Activated CD4-positive, alpha-beta T cell treated with anti-CD3 and anti-CD28 coated beads, Interleukin-2, amount 50 U/mL, for 4 hours (primary cell): ENCODE data around the gene CDH23.
A peak's percentile ranks its signal among the peaks of the same experiment; 100 is the strongest.

ENCODE experiments used
- DNase-seq, 2 experiments: peaks; one replicate each; pipeline ENCODE4 v3.0.0-alpha.2; 2020

The CDH23 gene

GRCh38 chr10:71677261-71677660, 280.5 kb downstream of the CDH23 start:
- DNase-seq = no peak

GRCh38 chr10:71678057-71678805, 281.5 kb downstream of the CDH23 start:
- DNase-seq = no peak

GRCh38 chr10:71679425-71679824, 282.7 kb downstream of the CDH23 start:
- DNase-seq = no peak

GRCh38 chr10:71681977-71682376, 285.3 kb downstream of the CDH23 start:
- no peak for DNase-seq

DNA sequence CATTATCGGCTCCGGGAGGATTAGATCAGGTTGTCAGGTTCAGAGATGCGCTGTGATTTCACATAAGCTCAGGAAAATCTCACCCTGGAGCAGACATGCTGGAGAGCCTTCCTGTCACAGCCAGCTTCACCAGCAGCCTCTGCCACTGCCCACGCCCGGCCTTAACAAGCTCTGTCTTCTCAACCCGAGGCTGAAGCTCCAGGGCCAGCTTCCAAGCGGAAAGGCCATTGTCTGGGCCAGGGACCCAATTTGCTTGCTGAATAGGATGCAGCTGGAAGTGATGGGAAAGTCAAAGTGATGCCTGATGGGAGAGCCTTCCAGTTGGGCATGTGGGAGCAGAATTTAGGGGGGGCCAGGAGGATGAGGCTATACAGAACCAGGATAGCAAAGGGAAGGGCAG, 286.6 kb downstream of the CDH23 start:
- no peak for DNase-seq

- DNase-seq = no peak
Observed at GRCh38 chr10:71684356-71685173, 287.8 kb downstream of the CDH23 start.

- no peak for DNase-seq
Observed at GRCh38 chr10:71685554-71686232, 289.0 kb downstream of the CDH23 start.

DNA sequence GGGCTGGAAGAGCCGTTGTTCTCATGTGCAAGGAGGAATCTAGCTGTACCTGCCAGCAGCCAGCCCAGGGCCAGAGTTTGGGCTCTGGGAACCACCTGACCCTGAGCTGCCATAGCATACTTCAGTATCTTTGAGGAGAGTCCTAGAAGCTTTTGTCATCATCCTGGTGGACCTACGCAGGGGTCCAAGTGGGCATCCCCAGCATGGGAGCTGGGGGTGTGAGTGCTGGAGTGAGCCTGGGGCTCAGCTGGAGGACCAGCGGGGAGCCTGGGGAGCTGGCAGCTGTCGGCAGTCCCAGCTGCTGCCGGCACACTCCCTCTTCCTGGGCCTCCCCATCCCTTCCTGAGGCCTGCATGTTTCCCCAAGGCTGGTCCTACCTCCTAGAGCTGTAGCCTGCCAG, 290.4 kb downstream of the CDH23 start:
- DNase-seq = no peak

GRCh38 chr10:71687480-71687879, 290.8 kb downstream of the CDH23 start:
- DNase-seq = no peak

DNA sequence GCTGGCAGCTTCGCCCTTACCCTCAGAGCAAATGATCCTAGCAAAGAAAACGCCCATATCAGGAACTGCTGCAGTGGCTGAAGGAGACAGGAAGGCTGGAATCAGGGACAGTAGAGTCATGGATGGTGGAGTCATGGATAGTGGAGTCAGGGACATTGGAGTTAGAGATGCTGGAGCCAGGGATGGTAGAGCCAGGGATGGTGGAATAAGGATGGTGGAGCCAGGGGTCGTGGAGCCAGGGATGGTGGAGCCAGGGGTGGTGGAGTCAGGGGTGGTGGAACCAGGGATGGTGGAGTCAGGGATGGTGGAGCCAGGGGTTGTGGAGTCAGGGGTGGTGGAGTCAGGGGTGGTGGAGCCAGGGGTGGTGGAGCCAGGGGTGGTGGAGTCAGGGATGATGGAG, 291.5 kb downstream of the CDH23 start:
- DNase-seq = no peak

- no peak for DNase-seq
Observed at GRCh38 chr10:71690094-71690720, 293.5 kb downstream of the CDH23 start.

DNA sequence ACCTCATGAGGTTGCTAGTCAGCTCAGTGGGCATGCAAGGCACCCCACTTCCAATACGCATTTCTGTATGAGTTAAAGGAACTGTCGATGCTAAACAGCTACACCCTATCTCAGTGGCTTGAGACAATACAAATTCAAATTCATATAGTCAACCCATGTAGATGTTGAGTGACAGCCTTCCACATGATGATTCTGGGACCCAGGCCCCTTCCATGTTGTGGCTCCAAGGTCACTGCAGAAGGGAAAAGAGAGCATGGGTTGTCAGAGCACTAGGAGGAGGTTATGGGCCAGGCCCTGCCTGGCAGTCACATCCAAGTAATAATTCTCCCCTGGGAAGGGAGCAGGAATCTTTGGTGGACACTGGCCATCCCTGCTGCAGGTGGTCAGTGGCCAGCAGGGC, 294.7 kb downstream of the CDH23 start:
- DNase-seq = no peak

DNA sequence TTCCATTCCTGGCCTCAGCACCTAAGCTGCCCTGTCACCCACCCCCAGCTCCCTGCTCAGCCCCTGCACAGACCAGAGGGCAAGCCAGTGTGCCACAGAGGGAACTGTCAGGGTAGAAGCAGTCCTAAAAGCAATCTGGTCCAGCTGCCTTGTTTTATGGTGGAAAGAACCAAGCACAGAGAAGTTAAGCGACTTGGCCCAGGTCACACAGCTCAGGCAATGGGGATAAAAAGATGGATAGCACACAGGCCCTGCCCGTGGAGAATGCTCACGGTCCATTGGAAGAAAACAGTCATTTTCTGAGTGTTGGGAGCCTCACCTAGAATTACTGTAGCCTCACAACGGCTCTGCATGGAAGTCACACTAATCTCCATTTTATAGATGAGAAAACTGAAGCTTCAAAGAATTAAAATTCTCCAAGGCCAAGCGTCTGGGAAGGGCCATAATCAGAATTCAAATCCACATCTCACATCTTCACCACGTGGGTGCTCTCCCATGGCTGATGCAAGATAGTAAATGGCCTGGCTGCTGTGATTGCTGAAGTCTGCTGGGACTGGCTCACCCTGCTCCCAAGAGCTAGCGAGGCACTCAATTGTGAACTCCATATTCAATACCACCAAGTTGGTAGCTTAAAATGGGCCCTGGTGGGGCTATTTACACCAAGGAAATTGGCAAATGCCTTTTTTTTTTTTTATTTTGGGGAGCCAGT, 296.0 kb downstream of the CDH23 start:
- no peak for DNase-seq

DNA sequence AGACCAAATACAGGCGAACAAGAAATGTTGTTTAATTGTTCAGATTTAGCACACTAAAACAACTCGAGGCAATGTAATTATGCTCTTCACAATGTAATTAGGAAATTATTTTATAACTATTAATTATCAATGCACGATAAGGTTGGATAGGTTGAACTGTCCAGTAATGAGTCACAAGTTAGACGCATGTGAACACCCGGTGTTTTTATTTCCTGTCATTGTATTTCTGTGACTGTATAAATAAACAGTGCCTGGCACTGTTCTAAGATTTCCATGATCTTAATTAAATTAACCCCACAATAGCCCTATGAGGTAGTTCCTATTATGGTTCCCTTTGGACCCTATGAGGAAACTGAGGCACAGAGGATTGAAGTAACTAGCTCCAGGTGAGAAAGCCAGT, 296.7 kb downstream of the CDH23 start:
- no peak for DNase-seq

- DNase-seq = no peak
Observed at GRCh38 chr10:71694039-71694501, 297.4 kb downstream of the CDH23 start.

DNA sequence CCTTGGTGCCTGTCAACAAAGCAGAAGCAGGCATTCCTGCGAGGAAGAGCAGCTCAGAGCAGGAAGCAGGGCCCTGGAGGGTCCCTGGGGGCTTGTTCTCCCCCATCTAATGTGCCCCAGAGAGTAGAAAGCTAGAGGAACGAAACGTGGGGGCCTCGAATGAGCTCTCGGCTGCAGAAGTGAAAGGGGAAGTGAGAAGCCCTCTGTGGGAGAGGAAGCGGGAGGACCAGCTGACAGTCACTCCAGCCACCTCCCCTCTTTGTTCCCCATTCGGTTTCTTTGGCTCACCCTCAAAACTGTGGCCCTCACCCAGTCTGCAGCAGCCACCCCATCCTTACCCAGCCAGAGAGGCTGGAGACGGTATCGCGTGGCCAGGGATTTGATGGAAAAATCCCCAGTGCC, 297.8 kb downstream of the CDH23 start:
- DNase-seq = peak in 1 of 2 experiments; percentile 12

- no peak for DNase-seq
Observed at GRCh38 chr10:71695502-71696476, 299.1 kb downstream of the CDH23 start.

GRCh38 chr10:71696628-71697326, 300.1 kb downstream of the CDH23 start:
- peak; percentile 65 to 68 for DNase-seq

DNA sequence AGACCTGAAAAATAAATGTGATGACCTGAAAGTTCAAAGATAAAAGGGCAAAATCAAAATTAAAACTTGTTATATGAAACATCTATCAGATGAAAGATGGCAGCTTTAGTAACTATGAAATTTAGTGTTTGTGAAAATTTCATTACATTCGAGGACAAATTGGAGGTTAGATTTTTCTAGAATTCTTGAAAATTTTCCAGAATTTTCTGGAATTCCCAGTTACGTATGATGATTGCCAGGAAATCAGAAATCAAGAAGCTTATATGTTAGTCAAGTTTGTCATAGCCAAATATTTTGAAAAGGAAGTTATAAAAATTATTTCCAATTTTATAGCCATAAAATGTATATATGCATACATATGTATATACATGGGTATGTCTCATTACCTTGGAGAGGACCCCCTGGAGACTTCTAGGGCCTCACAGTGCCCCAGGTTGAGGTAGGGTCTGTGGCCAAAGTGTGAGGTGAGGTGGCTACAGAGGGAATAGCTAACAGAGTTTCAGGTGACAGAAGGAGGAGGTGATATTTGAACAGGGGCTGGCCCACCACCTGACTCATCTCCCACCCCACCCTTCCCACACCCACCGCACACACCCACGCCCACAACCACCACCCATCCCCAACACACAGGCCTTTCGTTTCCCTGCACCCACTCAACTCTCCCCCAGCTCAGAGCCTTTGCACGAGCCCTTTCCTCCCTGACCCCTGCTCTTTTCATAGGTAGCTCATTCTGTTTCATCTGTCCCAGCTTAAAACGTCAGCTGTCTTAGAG, 301.4 kb downstream of the CDH23 start:
- DNase-seq = peak; percentile 51 to 61

DNA sequence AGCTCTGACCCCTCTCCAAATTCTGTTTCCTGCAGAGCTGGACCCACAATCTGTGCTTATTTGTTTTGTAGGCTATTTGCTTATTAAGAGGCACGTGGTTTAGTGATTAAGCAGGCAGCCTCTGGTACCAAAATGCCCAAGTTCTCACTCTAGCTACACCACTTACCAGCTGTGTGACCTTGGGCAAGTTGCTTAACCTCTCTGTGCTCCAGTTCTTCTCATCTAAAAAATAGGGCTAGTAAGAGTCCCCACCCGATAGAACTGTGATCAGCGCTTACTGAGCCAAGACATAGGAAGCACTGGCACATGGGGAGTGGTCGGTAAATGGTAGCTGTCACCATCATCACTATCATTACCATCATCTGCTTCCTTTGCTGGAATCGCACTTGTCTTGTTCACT, 302.0 kb downstream of the CDH23 start:
- DNase-seq = no peak
